ENCODE data around the gene MAPT.

DNA sequence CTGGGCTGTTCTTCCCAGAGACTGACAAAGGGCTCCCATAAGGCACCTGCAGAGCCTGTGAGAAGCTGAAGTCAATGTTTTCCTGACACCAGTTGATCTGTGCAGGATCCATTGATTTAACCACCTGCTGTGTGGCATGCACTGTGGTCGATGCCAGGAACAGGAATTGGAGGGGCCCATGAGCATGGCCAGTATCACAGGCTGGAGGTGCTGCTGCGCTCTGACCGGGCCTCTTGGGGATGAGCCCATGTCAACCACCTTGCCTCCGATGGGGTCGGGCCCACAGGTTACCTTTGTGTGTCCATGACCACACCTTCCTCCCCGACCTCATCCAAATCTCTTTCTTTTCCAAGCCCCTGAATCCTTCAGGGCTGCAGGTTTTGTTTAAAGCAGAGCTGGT, 86.5 kb downstream of the MAPT start:
- TF ChIP-seq, protein P1, sequence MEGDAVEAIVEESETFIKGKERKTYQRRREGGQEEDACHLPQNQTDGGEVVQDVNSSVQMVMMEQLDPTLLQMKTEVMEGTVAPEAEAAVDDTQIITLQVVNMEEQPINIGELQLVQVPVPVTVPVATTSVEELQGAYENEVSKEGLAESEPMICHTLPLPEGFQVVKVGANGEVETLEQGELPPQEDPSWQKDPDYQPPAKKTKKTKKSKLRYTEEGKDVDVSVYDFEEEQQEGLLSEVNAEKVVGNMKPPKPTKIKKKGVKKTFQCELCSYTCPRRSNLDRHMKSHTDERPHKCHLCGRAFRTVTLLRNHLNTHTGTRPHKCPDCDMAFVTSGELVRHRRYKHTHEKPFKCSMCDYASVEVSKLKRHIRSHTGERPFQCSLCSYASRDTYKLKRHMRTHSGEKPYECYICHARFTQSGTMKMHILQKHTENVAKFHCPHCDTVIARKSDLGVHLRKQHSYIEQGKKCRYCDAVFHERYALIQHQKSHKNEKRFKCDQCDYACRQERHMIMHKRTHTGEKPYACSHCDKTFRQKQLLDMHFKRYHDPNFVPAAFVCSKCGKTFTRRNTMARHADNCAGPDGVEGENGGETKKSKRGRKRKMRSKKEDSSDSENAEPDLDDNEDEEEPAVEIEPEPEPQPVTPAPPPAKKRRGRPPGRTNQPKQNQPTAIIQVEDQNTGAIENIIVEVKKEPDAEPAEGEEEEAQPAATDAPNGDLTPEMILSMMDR (IDR thresholded peaks at IDR 0.05) = no peak
- TF ChIP-seq EZH2 (IDR thresholded peaks at IDR 0.05) (no peak), EZH2phosphoT487 (IDR thresholded peaks at IDR 0.05) (no peak)
